Kasumi-1 (cell line): ENCODE data around the gene TSPOAP1.

Source experiments
- DNase-seq, 2 experiments: peaks; one replicate each; lab custom pipeline; 2025; lab: John Stamatoyannopoulos, UW

Gene TSPOAP1

DNA sequence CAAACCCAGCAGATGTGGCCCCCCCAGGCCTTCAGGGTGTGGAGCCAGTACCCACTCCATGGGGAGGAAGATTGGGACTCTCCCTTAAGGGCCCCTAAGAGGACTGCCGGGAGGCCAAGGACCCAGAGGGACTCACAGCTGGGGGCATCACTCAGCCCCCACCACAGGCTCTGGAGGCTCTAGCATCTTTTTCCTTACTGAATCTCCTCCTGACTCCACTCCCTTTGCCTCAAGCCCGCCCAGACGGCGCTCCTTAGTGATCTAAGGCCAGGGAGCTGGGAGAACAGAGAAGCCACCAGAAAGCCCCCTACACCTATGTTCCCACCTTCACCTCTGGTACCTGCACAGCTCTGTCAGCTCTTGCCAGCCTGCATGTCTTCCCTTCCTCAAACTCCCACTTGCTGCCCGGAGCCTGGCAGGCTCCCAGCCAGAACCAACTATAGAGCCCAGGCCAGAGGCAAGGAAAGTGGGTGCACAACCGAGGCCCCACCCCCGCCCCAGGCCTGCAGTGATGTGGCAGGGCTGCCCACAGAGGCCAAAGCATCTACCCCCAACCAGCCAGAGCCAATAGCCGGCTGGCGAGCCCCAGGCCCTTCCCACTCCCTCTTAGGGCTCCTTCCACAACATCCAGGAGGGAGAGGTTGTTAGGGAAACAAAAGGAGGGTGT, 25.5 kb downstream of the TSPOAP1 start:
- no peak for DNase-seq

DNA sequence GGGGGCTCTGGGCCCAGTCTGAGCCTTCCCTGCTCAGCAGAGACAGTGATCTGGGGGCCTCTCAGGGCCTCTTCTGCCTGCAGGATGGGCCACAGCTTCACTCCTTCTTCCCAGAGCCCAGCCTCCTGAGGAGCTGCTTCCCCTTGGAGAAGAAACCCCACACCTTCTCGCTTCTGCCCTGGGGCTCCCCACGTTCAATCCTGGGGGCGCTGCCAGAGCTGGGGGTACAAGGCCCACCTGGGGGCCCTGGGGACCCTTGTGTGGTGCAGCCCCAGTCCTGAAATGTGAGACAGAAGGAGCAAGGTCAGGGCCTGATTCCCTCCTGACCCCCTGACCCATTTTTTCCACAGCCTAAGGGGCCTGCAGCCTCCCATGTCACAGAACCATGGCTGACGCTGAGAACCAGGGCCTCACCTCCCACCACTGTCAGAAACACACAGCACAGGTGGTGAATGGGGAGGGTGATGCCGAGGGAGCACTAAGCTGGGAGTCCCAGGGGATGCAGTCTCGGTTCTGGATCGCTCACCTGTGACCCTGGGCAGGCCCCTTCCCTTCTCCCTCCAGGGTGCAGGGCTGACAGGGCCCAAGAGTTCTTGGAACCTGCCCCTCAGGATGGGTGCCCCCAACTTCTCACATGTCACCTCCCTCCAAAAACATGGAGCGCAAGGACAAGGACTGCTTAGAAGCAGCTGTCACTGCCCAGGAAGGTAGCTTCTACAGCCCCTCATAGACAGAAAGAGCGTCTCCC, 26.2 kb downstream of the TSPOAP1 start:
- no peak for DNase-seq

DNA sequence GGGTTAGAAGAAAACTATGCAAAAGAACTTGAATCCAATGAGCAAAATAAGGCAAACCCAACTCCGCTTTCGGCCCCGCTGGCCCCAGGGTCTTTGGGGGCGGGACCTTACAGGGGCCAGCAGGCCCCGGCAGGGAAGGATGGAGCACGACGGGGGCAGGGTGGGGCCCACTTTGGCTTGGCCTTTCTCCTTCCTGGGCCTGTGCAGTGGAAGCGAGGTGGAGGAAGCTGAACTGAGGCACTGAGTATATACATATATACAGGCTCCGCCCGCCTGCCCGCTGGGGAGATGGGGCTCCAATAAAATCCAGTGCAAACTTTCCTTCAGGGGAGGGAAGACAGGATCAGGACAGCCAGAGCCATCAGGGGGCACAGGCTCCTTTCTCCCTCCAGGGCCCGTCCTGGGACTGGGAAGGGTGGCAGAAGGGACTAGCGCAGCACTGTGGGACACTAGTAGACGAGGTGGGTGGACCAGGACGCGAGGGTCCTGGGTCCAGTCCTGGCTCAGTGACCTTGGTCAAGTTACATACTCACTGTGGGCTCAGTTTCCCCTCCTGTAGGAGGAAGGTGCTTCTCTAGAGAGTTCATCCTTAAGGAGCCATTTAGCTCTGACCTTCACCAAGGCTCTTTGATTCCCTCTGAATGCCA, 27.0 kb downstream of the TSPOAP1 start:
- no peak for DNase-seq

DNA sequence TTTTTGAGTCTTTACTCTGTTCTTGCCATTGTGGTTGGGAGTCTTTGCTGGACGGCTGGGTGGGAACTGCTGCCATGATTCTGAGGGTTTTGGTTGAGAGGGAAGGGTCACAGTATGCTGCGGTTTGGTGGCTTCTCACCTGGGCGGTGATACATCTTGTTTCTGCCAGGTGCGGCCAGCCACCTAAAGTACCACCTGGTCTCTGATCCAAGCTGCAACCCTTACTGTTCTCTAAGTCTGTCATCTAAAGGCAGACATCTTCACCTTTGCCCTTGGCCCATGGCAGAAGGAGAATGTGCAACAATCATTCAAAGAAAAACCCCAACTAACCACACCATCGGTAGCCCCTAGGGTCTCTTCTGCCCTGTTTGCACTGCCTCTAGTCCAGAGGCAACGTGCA, 28.3 kb downstream of the TSPOAP1 start:
- DNase-seq, result no peak

GRCh38 chr17:58294034-58294433, 34.6 kb downstream of the TSPOAP1 start:
- no peak for DNase-seq

GRCh38 chr17:58291246-58291645, 37.3 kb downstream of the TSPOAP1 start:
- DNase-seq, result no peak

- no peak for DNase-seq
These were observed 38.7 kb downstream of the TSPOAP1 start for GRCh38 chr17:58289869-58290268.

DNA sequence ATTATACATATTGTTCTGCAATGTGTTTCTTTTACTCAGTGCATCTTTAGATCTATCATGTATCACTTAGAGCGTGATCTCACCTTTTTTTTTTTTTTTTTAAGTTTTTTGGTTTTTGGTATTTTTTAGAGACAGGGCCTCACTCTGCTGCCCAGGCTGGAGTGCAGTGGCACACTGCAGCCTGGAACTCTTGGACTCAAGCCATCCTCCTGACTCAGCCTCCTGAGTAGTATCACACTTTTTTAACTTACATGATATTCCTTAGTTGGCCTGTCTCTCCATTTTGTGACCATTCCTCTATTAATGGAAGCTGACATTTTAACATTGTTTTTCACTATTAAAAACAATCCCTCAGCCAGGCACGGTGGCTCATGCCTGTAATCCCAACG, 43.2 kb downstream of the TSPOAP1 start:
- DNase-seq, result no peak

DNA sequence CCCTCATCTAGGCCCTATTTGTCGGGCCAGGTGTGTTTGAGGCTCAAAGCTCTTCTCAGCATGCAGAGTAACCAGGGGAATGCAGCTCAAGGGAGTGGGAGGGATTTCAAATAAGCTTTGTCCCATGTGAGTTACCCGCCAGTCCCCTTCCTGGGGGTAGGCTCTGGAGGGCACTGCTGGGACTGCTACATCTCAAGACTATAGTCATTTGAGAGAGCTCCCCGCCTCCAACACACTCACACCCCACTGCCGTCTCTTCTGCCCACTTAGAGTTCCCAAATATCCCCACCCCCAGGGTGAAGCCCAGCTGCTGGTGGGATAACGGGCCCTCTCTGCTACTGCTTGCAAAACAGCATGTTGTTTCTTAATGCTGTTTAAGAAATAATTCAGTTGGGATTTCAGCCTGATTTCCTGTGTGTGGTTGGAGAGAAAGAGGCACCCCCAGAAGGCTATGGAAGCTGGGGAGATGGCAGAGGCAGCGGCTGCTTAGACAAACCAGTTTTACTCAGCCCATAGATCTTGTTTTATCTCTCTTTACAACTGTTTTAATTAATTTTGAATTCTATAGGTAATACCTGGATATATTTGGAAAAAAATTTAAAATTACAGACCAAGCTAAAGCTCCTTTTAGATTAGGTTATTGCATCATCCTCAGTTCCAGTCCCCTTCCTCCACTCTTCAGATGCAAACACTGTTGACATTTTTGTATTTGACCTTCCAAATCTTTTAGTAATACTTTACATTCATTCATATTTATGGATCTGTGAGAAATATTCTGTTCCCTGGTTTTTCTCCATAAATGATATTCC, 43.8 kb downstream of the TSPOAP1 start:
- peak; percentile 98 to 99 for DNase-seq

DNA sequence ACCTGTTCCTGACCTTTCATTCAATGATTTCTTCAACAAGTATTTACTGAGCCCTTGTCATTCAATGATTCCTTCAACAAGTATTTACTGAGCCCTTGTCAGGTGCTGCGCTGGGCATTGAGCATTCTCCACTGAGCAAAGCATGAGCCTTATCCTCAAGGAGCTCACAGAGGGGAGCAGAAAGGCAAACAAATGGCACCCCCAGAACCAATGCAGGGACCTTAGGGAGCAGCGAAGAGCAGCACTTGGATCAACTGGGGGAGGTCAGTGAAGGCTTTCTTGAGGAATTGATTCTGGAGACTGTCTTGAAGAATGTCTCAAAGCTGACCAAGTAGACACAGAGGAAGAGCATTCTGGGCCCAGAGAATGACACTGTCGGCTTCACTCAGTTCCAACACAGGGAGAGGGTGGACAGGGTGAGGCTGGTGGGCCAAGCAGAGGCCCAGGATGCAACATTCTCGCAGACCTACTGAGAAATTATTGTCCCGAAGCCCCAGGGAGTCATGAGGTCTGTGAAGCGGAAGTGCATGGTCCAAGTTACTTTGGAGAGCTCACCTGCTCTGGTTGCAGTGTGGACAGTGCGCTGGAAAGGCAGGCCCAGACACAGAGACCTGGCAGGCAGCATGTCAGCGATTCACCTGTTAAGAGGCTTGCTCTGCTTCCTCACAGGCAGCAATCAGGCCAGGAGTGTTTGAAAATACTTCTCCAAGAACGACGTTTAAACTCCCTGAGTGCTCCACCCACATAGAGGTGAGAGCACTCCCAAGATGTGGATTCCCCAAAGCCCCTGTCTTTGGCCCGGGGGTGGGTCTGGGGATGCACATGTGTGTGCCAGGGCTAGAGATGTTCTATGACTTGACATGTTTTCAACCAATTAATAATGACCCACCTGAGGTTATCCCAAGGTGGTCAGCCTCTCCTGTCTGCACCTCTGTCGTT, 44.7 kb downstream of the TSPOAP1 start:
- DNase-seq, result no peak

- DNase-seq, result no peak
These were observed 46.2 kb downstream of the TSPOAP1 start for GRCh38 chr17:58282442-58282841.

DNA sequence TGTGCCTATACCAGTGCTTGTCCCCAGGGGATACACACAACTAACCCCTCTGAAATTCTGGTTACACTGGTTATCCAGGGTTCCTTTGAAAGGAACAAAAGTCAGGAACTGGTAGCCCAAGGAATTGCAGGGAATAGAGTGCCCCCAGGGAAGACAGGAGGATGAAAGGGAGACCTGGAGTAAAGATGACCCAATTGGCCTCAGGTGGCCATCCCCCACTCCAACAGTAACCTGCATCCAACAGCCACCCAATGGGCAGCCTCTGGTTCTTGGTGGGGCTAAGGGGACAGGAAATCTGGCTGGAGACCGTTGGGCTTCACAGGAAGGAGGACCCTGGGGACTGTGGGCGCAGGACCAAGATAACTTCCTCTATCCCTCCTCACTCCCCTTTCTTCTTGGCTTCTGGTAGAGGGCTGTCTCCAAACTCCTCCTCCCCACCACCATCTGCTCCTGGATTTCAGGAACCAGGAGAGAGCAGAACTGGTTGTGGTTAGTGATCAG, 47.0 kb downstream of the TSPOAP1 start:
- DNase-seq, result peak; percentile 100

DNA sequence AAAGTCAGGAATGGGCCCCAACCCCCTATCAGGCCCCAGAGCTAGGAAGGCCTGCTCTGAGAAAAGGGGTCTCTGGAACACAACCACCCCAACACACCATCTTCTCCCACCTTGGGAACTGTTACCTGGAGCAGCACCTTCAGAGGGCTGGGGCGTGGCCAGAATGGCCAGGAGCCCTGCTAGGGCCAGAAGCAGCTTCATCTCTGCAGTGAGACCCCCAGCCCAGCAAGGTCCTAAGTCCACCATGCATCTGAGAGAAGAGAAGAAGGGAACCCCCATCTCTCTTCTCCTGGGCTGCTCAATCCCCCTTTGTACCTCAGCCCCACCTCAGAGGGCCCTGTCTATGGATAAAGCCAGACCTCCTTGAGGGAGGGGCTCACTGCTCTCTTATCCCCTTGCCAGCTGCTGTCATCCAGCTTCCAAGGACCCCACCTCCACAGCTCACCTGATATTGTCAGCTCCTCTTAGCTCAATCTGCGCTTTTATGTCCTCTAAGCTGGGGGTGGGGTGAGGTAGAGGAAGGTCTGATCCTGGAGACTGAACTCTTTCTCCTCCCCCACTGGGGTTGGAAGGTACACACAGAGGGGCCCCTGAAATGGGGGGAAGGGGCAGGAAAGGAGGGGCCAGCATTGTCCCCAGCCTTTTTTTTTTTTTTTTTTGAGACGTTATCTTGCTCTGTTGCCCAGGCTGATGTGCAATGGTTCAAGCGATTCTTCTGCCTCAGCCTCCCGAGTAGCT, 47.9 kb downstream of the TSPOAP1 start, which contains the start of gene MPO:
Gene MPO, minus strand, starts transcription at position 456 of the 738 bp plus-strand sequence. Its CDS starts 177 bp downstream, at position 279.
- peak; percentile 96 to 98 for DNase-seq

GRCh38 chr17:58279736-58280479, 48.7 kb downstream of the TSPOAP1 start:
- no peak for DNase-seq

DNA sequence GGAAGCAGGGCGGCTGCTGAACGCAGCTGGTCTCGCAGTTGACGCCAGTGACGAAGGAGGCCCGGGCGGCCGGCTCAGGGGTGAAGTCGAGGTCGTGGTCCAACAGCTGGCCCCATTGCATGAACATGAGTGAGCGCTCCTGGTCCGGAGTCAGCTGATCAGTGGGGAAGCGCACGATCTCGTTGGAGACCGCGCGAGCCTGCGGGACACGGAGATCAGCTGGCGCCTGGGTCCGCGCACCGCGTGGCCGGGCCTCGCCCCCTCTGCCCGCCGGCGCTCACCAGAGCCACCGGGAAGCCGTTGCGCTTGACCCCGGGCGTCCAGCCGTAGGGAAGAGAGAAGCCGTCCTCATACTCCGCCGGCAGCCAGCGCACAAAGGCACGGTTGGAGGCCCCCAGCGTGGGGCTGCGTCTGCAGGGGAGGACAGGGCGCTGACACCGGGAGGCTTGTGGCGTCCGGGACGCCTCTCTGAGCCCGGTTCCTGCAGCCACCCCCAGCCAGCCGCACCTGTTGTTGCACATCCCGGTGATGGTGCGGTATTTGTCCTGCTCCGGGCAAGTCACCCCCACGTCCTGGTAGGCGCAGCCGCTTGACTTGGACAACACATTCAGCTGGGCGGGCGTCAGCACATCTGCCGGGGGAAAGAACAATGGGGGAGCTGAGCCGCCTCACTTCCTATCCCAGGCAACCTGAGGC, 49.4 kb downstream of the TSPOAP1 start:
- no peak for DNase-seq

DNA sequence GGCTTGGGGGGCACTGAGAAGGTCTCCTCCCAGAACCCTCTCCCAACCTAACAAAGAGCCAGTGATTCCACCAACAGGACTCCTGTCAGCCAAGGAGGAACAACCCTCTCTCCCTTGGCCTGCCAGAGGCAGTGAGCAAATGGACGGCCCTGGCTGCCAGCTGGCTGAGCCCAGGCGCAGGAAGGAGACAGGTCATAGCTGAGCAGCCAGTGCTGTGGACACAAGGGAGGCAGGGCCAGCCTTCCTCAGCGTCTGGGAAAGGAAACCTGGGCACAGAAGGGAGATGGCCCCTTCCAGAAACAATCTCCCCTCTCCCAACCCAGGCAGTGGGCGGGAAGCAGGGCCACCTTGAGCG, 50.0 kb downstream of the TSPOAP1 start:
- no peak for DNase-seq

DNA sequence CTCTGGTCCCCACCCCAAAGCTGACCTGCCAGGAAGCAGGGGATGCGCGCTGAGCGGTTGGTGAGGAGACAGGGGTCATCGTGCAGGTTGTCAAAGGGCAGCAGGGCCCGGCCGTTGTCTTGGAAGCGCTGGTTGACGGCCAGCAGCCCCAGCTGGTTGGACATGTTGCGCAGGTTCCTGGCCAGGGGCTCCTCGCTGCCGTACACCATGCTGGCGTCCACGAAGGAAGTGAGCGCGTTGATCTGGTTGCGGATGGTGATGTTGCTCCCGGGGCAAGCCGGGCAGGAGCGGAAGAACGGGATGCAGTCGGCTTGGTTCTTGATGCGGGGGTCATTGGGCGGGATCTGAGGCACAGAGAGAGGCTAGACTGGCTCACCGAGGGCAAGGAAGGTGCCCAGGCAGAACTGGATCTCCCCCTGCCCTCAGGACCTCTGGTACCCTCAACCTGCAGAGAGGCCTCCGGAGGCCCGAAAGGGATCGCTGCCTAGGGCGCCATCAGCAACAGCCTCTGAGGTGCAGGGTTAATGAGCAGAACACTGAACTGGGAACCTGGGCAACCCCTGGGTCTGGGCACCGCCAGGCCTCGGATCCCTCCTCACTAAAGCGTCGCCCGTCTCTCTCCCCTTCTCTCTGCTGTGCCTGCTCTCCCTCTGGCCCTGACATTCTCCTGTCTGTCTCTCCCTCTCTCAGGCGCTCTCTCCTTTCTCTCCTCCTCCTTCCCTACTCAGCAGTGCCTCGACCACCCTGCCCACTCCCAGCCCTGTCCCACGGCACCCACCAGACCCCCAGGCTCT, 50.6 kb downstream of the TSPOAP1 start:
- DNase-seq, result no peak
